Thyroid gland (tissue), 4 donors: Measurements from ENCODE around the gene UPK2. TPM values are rescaled to one million over a fixed set of nuclear protein-coding genes. Genes with fewer than 3 reads are reported as not detected.

Source experiments
- DNase-seq, 2 donors: peaks; one replicate each; pipeline ENCODE4 v3.0.0-alpha.2; 2019
- H3K27ac ChIP-seq, 3 donors: fragments of 200-600 bp; sonication (generic); 1 replicate in 2 of 3; 2 replicates in 1 of 3; pipeline ENCODE4 v1.5.1; 2016 to 2019; ENCODE audit warnings: mild to moderate bottlenecking in 1 of 3, moderate library complexity in 1 of 3
- H3K27me3 ChIP-seq: fragments of 200-600 bp; sonication (generic); one replicate; pipeline ENCODE4 v1.5.1; 2019
- H3K36me3 ChIP-seq, 2 donors: fragments of 200-600 bp; sonication (generic); one replicate each; pipeline ENCODE4 v1.5.1; 2016 to 2019
- H3K4me1 ChIP-seq, 2 donors: fragments of 200-600 bp; sonication (generic); one replicate each; pipeline ENCODE4 v1.5.1; 2017 to 2019
- H3K4me3 ChIP-seq, 3 donors: fragments of 200-600 bp; sonication (generic); replicated peaks in 1 of 3; 1 replicate in 2 of 3; 2 replicates in 1 of 3; pipeline ENCODE4 v1.5.1; 2016; ENCODE audit warnings: mild to moderate bottlenecking in 1 of 3
- H3K9me3 ChIP-seq: fragments of 200-600 bp; sonication (generic); one replicate; pipeline ENCODE4 v1.5.1; 2017
- CTCF ChIP-seq, 6 experiments: fragments of 200-600 bp in 3 of 6; fragments of 450-650 bp in 3 of 6; sonication (generic) in 3 of 6; IDR thresholded peaks; one replicate each; pipeline ENCODE4 v1.5.1; 2016 to 2019; ENCODE audit warnings: antibody characterized with exemption in 6 of 6, mild to moderate bottlenecking in 2 of 6, inconsistent platforms in 1 of 6, moderate library complexity in 1 of 6
- POLR2A ChIP-seq, 2 donors: fragments of 450-650 bp; IDR thresholded peaks; one replicate each; pipeline ENCODE4 v1.6.1; 2017; ENCODE audit warnings: antibody characterized with exemption in 2 of 2, mild to moderate bottlenecking in 2 of 2, moderate library complexity in 1 of 2
- WGBS, 2 donors: methylation state at CpG; one replicate each; pipeline ENCODE4 v1.1.5; 2017; 5-methylcytosine and 5-hydroxymethylcytosine counted together
- intact Hi-C: fragments of 100-400 bp; cut with DNase I; formaldehyde crosslinking; loops from one replicate; pipeline ENCODE4 v1.15.1; 2023
- total RNA-seq, 4 donors: library from RNA; depleted of rRNA; stranded (reverse); fragments of >200 nt; gene quantifications; one replicate each; pipeline ENCODE4 v1.2.3, GENCODE V29; 2016

UPK2 gene
- total RNA-seq, 4 donors from 2014 or later: not detected

GRCh38 chr11:118923721-118924587 lies 32.1 kb upstream of the UPK2 start:
- WGBS, 2 donors: 3 to 8% methylated on average over 5 to 7 of the region's 7 CpGs
- no peaks in the 10 kb centered on the region for H3K36me3 ChIP-seq
- peak overlapping the region; percentile 62 to 92 (median 71) for H3K4me3 ChIP-seq
- TF ChIP-seq CTCF (IDR thresholded peaks at IDR 0.05) (no peak), POLR2A (IDR thresholded peaks at IDR 0.05) (no peak)
- peaks cover 60 to 65% of the 10 kb centered on the region in 2 donors for H3K4me1 ChIP-seq
- no peaks in the 10 kb centered on the region for H3K9me3 ChIP-seq
- H3K27me3 ChIP-seq: no peaks in the 10 kb centered on the region
- intact Hi-C loops: loop anchor here (2.0 kb wide), 1 partner anchor 15 kb away; no protein-coding TSS in a partner anchor
- peak in 1 of 2 donors; percentile 39 for DNase-seq
- peak overlapping the region; percentile 97 to 99 (median 97) for H3K27ac ChIP-seq

GRCh38 chr11:118924591-118925585 lies 31.2 kb upstream of the UPK2 start:
- H3K27me3 ChIP-seq: no peaks in the 10 kb centered on the region
- H3K27ac ChIP-seq: peak overlapping the region; percentile 97 to 99 (median 97)
- H3K4me1 ChIP-seq: peaks cover 51 to 56% of the 10 kb centered on the region in 2 donors
- intact Hi-C loops: no loop called here
- peak overlapping the region; percentile 62 to 92 (median 71) for H3K4me3 ChIP-seq
- TF ChIP-seq POLR2A (IDR thresholded peaks at IDR 0.05) (peak in 1 of 2 donors; percentile 32), CTCF (IDR thresholded peaks at IDR 0.05) (no peak)
- peak; percentile 55 to 58 for DNase-seq
- no peaks in the 10 kb centered on the region for H3K9me3 ChIP-seq
- WGBS, 2 donors: 0% methylated on average over 13 to 18 of the region's 45 CpGs
- H3K36me3 ChIP-seq: no peaks in the 10 kb centered on the region

GRCh38 chr11:118927554-118928100 lies 28.5 kb upstream of the UPK2 start:
- intact Hi-C loops: no loop called here
- H3K36me3 ChIP-seq: no peaks in the 10 kb centered on the region
- no peak overlapping the region for H3K4me3 ChIP-seq
- WGBS, 2 donors: 8 to 9% methylated on average over 6 to 7 of the region's 7 CpGs
- H3K27ac ChIP-seq: peak overlapping the region; percentile 61 to 99 (median 99)
- H3K27me3 ChIP-seq: no peaks in the 10 kb centered on the region
- peaks cover 27 to 40% of the 10 kb centered on the region in 2 donors for H3K4me1 ChIP-seq
- no peak for TF ChIP-seq CTCF (IDR thresholded peaks at IDR 0.05)
- TF ChIP-seq POLR2A (IDR thresholded peaks at IDR 0.05): no peak
- no peaks in the 10 kb centered on the region for H3K9me3 ChIP-seq
- no peak for DNase-seq

- H3K9me3 ChIP-seq: no peaks in the 10 kb centered on the region
- no peaks in the 10 kb centered on the region for H3K27me3 ChIP-seq
- peak; percentile 95 to 97 for DNase-seq
- intact Hi-C loops: no loop called here
- TF ChIP-seq CTCF (IDR thresholded peaks at IDR 0.05): peak; percentile 71 to 98 (median 94)
- TF ChIP-seq POLR2A (IDR thresholded peaks at IDR 0.05): peak in 1 of 2 donors; percentile 70
- WGBS, 2 donors: 0% methylated on average over 26 to 28 of the region's 32 CpGs
- H3K27ac ChIP-seq: peak overlapping the region; percentile 97 to 99 (median 99)
- H3K4me1 ChIP-seq: peaks cover 20 to 34% of the 10 kb centered on the region in 2 donors
- H3K36me3 ChIP-seq: no peaks in the 10 kb centered on the region
- peak overlapping the region; percentile 49 to 76 (median 75) for H3K4me3 ChIP-seq
These were observed 27.8 kb upstream of the UPK2 start for GRCh38 chr11:118928101-118928869.
